ENCODE results near the gene RNASET2. TPM values are rescaled to one million over a fixed set of nuclear protein-coding genes. Genes with fewer than 3 reads are reported as not detected.
"Not testable (repeated sequence)": the region's sequence is repeated elsewhere in the genome, so short reads cannot be mapped to it uniquely, and the experiment has no call there.

RNASET2 gene
- total RNA-seq, 1 donor from 2014 or later = 15.3 TPM

DNA sequence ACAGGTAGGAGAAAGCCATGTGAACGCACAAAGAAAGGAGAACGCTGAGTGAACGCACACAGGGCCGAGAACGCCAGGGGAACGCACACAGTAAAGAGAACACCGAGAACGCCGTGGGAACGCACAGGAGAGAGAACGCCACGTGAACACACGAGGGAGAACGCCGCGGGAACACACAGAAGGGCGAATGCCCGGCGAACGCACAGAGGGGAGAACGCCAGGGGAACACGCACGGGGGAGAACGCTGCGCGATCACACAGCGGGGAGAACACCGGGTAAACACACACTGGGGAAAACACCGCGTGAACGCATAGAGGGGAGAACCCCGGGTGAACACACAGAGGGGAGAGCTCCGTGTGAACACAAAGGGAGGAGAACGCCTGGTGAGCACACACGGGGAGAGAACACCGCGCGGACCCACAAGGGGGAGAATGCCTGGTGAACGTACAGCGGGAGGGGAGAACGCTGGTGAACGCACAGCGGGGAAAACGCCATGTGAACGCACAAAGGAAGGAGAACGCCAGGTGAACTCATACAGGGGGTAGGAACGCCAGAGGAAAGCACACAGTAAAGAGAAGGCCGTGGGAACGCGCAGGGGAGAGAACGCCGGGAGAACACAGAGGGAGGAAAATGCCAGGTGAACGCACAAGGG, 55.3 kb downstream of the RNASET2 start:
- DNase-seq (ENCODE audit: low read depth, low spot score) = no peak
- TF ChIP-seq, protein P1, sequence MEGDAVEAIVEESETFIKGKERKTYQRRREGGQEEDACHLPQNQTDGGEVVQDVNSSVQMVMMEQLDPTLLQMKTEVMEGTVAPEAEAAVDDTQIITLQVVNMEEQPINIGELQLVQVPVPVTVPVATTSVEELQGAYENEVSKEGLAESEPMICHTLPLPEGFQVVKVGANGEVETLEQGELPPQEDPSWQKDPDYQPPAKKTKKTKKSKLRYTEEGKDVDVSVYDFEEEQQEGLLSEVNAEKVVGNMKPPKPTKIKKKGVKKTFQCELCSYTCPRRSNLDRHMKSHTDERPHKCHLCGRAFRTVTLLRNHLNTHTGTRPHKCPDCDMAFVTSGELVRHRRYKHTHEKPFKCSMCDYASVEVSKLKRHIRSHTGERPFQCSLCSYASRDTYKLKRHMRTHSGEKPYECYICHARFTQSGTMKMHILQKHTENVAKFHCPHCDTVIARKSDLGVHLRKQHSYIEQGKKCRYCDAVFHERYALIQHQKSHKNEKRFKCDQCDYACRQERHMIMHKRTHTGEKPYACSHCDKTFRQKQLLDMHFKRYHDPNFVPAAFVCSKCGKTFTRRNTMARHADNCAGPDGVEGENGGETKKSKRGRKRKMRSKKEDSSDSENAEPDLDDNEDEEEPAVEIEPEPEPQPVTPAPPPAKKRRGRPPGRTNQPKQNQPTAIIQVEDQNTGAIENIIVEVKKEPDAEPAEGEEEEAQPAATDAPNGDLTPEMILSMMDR (conservative IDR thresholded peaks at IDR 0.05) = no peak
- Mint-ChIP-seq H3K27me3 (ENCODE audit: low read depth) (peaks cover 2% of the 10 kb centered on the region), H3K27ac (ENCODE audit: unreplicated experiment) (peak overlapping the region; percentile 27), H3K36me3 (ENCODE audit: low read depth) (peaks cover 6% of the 10 kb centered on the region), H3K4me1 (peaks cover 21% of the 10 kb centered on the region), H3K9me3 (no peaks in the 10 kb centered on the region), H3K4me3 (no peak overlapping the region)

DNA sequence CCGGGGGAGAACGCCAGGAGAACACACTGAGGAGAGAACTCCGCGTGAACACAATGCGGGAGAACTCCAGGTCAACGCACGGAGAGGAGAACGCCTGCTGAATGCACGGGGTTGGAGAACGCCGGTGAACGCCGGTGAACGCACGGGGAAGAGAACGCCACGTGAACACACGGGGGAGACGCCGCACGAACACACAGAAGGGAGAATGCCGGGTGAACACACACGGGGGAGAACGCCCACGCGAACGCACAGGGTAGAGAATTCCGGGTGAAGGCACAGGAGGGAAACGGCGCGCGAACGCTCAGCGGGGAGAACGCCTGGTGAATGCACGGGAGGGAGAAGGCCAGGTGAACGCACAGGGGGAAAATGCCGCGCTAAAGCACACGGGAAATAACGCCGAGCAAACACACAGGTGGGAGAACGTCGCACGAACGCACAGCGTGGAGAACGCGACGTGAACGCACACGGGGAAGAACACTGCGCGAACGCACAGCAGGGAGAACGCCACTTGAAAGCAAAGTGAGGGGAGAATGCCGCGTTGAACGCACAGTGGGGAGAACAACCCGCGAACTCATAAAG, 56.1 kb downstream of the RNASET2 start:
- H3K4me3 Mint-ChIP-seq = no peak overlapping the region
- peaks cover 6% of the 10 kb centered on the region for H3K36me3 Mint-ChIP-seq (ENCODE audit: low read depth)

DNA sequence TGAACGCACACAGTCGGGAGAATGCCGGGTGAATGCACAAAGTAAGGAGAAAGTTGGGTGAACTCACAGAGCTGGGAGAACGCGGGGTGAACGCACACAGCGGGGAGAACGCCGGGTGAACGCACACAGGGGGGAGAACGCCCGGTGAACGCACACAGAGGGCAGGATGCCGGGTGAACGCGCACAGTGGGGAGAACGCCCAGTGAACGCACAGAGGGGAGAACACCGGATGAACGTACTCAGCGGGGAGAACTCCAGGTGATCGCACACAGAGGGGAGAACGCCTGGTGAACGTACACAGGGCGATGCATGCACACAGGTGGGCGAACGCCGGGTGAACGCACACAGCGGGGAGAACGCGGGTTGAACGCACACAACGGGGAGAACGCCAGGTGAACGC, 57.4 kb downstream of the RNASET2 start:
- Mint-ChIP-seq H3K9me3 (no peaks in the 10 kb centered on the region), H3K27ac (ENCODE audit: unreplicated experiment) (no peak overlapping the region), H3K4me3 (no peak overlapping the region), H3K4me1 (peaks cover 5% of the 10 kb centered on the region), H3K27me3 (ENCODE audit: low read depth) (no peaks in the 10 kb centered on the region), H3K36me3 (ENCODE audit: low read depth) (peaks cover 6% of the 10 kb centered on the region)
- DNase-seq (ENCODE audit: low read depth, low spot score) = no peak
- TF ChIP-seq, protein P1 (conservative IDR thresholded peaks at IDR 0.05) = no peak

More for the DNA sequence above, 56.1 kb downstream of the RNASET2 start:
- Mint-ChIP-seq H3K9me3 (no peaks in the 10 kb centered on the region), H3K27me3 (ENCODE audit: low read depth) (peaks cover 2% of the 10 kb centered on the region), H3K4me1 (peaks cover 18% of the 10 kb centered on the region), H3K27ac (ENCODE audit: unreplicated experiment) (no peak overlapping the region)
- no peak for DNase-seq (ENCODE audit: low read depth, low spot score)
- TF ChIP-seq, protein P1 (conservative IDR thresholded peaks at IDR 0.05) = no peak

DNA sequence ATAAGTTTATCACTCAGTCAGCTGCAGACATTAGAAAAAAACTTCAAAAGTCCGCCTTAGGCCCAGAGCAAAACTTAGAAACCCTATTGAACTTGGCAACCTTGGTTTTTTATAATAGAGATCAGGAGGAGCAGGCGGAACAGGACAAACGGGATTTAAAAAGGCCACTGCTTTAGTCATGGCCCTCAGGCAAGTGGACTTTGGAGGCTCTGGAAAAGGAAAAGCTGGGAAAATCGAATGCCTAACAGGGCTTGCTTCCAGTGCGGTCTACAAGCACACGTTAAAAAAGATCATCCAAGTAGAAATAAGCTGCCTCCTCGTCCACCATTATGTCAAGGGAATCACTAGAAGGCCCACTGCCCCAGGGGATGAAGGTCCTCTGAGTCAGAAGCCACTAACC, 61.7 kb downstream of the RNASET2 start:
- not testable (repeated sequence) for H3K27ac Mint-ChIP-seq (ENCODE audit: unreplicated experiment); H3K4me3 Mint-ChIP-seq; H3K27me3 Mint-ChIP-seq (ENCODE audit: low read depth); H3K4me1 Mint-ChIP-seq; DNase-seq (ENCODE audit: low read depth, low spot score); H3K36me3 Mint-ChIP-seq (ENCODE audit: low read depth); H3K9me3 Mint-ChIP-seq

DNA sequence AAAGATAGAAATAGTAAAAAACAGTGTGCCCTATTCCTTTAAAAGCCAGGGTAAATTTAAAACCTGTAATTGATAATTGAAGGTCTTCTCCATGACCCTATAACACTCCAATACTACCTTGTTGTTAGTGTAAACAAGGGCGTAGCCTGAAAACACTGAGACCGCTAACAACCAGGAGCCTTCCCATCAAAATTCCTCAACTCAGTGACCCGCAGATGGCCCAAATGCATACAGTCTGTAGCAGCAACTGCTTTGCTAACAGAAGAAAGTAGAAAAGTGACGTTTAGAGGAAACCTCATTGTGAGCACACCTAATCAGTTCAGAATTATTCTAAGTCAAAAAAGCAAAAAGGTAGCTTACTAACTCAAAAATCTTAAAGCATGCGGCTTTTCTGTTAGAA, 63.9 kb downstream of the RNASET2 start:
- H3K9me3 Mint-ChIP-seq; H3K27ac Mint-ChIP-seq (ENCODE audit: unreplicated experiment); H3K4me3 Mint-ChIP-seq; H3K36me3 Mint-ChIP-seq (ENCODE audit: low read depth); H3K4me1 Mint-ChIP-seq; H3K27me3 Mint-ChIP-seq (ENCODE audit: low read depth); DNase-seq (ENCODE audit: low read depth, low spot score): not testable (repeated sequence)

DNA sequence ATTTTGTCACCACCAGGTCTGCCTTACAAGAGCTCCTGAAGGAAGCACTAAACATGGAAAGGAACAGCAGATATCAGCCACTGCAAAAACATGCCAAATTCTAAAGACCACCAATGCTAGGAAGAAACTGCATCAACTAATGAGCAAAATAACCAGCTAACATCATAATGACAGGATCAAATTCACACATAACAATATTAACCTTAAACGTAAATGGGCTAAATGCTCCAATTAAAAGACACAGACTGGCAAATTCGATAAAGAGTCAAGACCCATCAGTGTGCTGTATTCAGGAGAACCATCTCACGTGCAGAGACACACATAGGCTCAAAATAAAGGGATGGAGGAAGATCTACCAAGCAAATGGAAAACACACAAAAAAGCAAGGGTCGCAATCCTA, 69.6 kb downstream of the RNASET2 start:
- Mint-ChIP-seq H3K36me3 (ENCODE audit: low read depth) (peaks cover 12% of the 10 kb centered on the region), H3K9me3 (peaks cover 14% of the 10 kb centered on the region)
- H3K27ac Mint-ChIP-seq (ENCODE audit: unreplicated experiment); H3K4me1 Mint-ChIP-seq; DNase-seq (ENCODE audit: low read depth, low spot score); H3K27me3 Mint-ChIP-seq (ENCODE audit: low read depth); H3K4me3 Mint-ChIP-seq: not testable (repeated sequence)

DNA sequence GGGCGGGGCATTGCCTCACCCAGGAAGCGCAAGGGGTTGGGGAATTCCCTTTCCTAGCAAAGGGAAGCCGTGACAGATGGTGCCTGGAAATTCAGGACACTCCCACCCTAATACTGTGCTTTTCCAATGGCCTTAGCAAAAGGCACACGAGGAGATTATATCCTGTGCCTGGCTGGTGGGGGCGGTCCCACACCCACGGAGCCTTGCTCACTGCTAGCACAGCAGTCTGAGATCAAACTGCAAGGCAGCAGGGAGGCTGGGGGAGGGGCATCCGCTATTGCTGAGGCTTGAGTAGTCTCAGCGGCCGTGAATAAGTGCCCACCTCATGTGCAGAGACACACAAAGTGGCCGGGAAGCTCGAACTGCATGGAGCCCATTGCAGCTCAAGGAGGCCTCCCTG, 71.4 kb downstream of the RNASET2 start:
- not testable (repeated sequence) for H3K4me3 Mint-ChIP-seq
- H3K9me3 Mint-ChIP-seq = peaks cover 12% of the 10 kb centered on the region

More for the DNA sequence above, 71.4 kb downstream of the RNASET2 start:
- not testable (repeated sequence) for H3K4me1 Mint-ChIP-seq; DNase-seq (ENCODE audit: low read depth, low spot score); H3K27me3 Mint-ChIP-seq (ENCODE audit: low read depth); H3K36me3 Mint-ChIP-seq (ENCODE audit: low read depth); H3K27ac Mint-ChIP-seq (ENCODE audit: unreplicated experiment)
